ENCODE measurements around the gene SLC2A1.
"Not testable (repeated sequence)": the region's sequence is repeated elsewhere in the genome, so short reads cannot be mapped to it uniquely, and the experiment has no call there.

Gene SLC2A1

DNA sequence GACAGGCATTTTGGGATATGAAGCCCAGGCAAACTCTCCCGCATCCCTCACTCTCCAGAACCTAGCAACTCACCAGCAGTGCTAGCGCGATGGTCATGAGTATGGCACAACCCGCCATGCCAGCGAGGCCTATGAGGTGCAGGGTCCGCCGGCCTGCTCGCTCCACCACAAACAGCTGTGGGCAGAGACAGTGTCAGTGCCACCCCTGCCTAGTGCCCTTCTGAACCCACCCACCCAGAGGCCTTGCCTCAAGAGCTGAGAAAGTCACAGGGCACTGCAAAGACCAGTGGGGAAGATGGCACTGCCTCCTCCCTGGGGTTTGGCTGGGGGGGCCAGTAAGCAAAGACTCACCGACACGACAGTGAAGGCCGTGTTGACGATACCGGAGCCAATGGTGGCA lies 29.8 kb downstream of the SLC2A1 start:
- no peak for DNase-seq (ENCODE audit: low spot score)

DNA sequence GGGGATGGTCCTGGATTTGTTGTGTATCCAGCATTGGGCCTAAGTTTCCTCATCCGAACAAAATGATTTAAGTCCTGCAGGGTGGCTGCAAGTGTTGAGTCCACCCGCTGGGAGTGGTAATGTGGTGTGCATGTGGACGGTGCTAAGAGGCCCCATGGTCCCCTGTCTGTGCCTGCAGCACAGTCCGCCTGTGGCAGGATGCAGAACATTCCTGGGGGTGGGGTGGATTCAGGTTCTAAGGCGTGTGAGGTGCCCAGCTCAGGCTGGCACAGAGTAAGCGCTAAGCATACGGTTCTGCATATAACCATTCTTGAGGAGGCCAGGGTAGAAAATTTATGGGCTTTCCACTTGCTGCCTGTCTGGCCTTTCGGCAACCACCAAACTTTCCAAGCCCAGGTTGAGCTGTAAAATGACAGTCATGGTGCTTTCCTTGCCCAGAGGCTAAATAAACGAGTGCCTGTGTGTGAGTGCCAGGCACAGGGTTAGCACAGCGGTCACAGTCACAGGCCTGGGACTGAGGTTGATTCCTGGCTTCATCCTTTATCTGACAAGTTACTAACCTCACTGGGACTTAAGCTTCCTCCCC lies 30.7 kb downstream of the SLC2A1 start:
- no peak for DNase-seq (ENCODE audit: low spot score)

- DNase-seq (ENCODE audit: low spot score), result no peak
These were observed 31.3 kb downstream of the SLC2A1 start for GRCh38 chr1:42927274-42927841.

DNA sequence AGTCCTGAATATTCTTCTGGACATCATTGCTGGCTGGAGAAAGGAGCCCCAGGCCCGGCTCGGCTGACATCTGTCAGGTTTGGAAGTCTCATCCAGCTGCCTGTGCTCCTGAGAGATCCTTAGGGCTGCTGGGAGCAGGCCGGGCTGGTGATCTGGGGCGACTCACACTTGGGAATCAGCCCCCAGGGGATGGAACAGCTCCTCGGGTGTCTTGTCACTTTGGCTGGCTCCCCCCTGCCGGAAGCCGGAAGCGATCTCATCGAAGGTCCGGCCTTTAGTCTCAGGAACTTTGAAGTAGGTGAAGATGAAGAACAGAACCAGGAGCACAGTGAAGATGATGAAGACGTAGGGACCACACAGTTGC lies 31.8 kb downstream of the SLC2A1 start:
- no peak for DNase-seq (ENCODE audit: low spot score)

- no peak for DNase-seq (ENCODE audit: low spot score)
These were observed 32.3 kb downstream of the SLC2A1 start for GRCh38 chr1:42926235-42926878.

DNA sequence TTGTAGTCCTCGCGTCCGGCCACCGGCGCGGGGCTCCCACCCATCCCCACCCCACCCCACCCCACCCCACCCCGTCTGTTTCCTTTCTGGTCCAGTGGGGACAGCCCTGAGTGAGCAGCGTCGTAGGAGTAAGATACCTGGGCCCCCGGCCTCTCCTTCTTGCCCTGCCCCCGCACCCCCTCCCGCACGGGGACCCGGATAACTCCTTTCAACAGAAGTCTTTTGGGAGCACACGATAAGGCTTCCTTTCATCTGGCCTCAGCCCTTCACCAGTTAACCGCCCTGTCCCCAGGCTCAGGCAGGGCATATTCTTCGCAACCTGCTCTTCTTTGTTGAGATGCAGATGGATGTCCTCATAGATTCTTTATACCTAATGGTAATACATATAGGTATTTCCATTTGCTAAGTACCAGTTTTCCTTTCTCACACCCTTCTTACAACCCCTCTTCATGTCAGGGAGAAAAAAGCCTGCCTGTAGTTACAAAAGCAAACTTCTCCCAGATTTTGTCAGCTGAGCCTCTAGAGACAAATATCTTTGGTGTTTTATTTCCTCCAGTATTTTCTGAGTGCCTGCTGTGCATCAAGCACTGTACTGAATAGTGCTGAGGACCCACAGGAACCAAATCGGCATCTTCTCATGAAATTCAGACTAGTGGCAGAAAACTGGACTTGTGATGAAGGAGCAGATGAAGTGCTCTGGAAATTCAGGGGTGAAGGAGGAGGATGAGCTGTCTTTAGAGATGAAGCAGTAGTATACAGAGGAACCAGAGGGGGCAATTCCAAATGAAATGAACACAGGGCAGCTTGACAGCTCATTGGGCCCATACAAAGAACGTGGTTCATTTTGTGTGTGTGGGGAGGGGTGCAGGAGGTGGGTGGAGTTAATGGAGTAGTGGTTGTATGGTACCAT lies 33.6 kb downstream of the SLC2A1 start:
- DNase-seq (ENCODE audit: low spot score), result peak; percentile 22

DNA sequence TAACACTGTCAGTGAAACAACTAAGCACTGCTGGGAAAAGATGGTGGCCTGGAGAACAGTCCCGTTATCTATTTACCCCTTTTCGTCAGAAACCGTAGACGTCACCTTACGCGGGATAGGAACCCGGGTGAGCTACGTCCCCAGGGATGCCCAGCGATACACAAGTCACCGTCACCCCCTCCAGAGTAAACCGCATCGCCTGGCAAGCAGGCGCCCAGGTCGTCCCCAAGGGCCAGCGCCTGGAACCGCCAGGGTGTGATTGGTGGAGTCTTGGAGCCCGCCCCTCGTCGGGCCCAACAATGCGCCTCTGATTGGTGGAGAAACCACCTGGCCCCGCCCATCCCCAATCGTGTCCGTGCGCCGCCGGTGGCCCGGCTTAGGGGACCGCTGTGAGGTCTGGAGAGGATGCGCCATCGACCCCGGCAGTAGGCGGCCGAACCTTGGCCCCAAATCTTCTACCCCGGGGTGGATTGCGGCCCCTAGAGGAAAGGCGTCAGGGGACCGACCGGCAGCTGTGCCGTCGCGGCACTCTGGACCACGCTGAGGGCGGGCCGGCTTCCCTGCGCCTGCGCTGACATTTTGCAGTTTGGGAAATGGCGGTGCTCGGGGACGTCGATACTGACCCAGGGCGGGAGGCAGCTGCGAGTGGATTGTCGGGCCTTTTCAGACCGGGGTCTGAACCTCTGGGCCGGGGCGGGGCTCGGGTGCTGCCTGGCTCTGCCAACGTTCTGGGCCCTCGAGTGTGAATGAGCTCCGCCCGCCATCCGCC lies 34.4 kb downstream of the SLC2A1 start:
- DNase-seq (ENCODE audit: low spot score), result peak; percentile 92

GRCh38 chr1:42923367-42924081 lies 35.1 kb downstream of the SLC2A1 start:
- DNase-seq (ENCODE audit: low spot score), result no peak

DNA sequence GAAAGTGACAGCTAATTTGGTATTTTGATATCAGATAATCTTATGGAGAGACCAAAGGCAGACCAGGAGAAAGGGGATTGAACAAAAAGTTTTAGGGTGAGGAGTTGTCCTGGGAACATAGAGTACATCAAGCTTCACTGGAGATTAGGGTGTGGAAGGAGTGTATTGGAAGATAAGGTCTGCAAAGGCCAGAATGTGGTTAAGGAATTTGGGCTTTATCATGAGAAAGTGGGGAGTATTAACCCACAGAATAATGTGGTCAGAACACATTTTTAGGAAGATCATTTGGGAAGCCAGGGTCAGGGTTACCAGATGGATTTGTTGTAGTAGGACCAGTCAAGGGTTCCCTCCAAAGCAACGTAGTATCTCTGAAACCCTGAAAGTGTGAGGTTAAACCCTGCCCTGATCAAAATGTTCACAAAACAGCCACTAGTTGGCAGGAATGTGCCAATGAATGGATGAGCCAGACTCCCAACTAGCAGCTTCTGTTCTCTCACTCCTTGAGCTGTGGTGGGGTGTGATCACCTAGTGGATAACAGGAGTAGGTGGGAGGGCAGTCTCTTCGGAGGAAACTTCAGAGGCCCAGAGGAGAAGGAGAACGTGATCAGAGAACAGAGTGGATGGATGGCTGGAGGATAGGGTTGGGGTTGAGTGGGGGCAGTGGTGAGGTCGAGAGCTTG lies 35.8 kb downstream of the SLC2A1 start:
- peak; percentile 81 for DNase-seq (ENCODE audit: low spot score)

- no peak for DNase-seq (ENCODE audit: low spot score)
These were observed 36.9 kb downstream of the SLC2A1 start for GRCh38 chr1:42921769-42922168.

DNA sequence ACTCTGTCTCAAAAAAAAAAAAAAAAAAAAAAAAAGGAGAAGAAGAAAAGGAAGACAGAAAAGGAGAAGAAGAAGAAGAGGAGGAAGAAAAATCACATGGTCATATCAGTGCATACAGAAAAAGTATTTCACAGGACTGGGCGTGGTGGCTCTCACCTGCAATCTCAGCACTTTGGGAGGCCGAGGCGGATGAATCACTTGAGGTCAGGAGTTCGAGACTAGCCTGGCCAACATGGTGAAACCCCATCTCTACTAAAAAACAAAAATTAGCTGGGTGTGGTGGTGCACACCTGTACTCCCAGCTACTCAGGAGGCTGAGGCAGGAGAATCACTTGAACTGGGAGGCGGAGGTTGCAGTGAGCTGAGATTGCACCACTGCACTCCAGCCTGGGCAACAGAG lies 39.0 kb downstream of the SLC2A1 start:
- DNase-seq (ENCODE audit: low spot score), result not testable (repeated sequence)

- no peak for DNase-seq (ENCODE audit: low spot score)
These were observed 41.5 kb downstream of the SLC2A1 start for GRCh38 chr1:42917241-42917495.

DNA sequence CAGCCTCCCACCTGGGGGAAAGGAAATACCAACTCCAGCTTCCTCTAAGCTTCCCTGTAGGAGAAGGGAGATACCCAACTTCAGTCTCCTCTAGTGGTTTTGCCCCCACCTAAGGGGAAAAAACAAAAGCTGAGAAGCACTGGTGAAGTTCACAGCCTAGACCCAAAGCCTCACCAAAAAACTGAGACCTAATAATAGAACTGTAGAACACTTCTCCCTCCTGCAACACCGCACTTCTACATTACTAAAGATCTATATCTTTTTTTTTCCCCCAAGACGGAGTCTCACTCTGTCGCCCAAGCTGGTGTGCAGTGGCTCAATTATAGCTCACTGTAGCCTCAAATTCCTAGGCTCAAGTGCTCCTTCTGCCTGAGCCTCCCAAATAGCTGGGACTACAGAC lies 43.2 kb downstream of the SLC2A1 start:
- no peak for DNase-seq (ENCODE audit: low spot score)

- no peak for DNase-seq (ENCODE audit: low spot score)
These were observed 44.5 kb downstream of the SLC2A1 start for GRCh38 chr1:42914092-42914627.

GRCh38 chr1:42913426-42914091 lies 45.1 kb downstream of the SLC2A1 start:
- peak; percentile 81 for DNase-seq (ENCODE audit: low spot score)

DNA sequence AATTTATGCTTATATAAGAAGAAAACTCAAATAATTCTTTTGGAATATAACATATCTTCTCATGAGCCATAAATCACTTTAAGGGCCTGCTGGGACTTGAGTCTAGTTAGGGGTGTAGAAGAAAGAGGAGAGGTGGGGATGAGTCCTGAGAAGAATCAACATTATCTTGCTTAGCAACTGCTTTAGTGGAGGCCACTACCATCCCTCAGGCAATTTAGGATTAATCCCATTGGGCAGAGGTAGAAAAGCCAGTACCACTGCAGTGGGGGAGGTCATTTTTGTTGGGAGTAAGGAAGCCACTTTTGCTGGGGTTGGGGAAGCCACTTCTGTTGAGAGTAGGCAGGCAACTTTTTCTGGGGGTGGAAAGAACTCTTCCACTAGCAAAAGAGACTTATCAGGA lies 47.7 kb downstream of the SLC2A1 start:
- DNase-seq (ENCODE audit: low spot score), result no peak

DNA sequence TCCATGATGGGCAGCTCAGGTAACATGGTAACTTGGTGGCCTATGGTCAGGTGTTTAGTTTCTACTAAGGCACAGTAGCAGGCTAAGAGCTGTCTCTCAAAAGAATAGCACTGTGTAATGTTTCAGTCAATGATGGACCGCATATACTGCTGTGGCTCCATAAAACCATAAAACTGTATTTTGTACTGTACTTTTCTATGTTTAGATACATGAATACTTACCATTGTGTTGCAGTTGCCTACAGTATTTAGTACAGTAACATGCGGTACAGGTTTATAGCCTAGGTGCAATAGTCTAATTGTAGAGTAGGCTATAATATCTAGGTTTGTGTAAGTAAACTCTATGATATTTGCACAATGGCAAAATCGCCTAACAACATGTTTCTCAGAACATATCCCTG lies 50.6 kb downstream of the SLC2A1 start:
- DNase-seq (ENCODE audit: low spot score), result no peak

- no peak for DNase-seq (ENCODE audit: low spot score)
These were observed 54.2 kb downstream of the SLC2A1 start for GRCh38 chr1:42904434-42904833.

DNA sequence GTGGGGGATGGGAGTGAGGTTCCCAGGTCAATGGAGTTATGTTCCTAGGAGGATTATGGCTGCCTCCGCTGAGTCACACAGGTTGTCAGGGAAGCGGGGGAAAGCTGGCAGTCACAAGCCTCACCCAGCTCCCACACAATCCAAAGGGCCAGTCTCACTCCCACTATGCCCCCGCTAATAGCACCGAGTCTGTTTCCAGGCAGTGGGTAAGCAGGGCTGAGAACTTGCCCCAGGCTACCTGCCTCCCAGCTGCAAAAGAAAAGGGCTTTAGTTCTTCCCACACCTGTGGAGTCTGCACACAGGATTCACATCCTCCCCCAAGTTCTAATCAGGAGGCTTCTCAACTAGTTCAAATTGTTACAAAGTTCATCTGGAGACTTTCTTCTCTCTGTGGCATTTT lies 58.7 kb downstream of the SLC2A1 start:
- DNase-seq (ENCODE audit: low spot score), result not testable (repeated sequence)

DNA sequence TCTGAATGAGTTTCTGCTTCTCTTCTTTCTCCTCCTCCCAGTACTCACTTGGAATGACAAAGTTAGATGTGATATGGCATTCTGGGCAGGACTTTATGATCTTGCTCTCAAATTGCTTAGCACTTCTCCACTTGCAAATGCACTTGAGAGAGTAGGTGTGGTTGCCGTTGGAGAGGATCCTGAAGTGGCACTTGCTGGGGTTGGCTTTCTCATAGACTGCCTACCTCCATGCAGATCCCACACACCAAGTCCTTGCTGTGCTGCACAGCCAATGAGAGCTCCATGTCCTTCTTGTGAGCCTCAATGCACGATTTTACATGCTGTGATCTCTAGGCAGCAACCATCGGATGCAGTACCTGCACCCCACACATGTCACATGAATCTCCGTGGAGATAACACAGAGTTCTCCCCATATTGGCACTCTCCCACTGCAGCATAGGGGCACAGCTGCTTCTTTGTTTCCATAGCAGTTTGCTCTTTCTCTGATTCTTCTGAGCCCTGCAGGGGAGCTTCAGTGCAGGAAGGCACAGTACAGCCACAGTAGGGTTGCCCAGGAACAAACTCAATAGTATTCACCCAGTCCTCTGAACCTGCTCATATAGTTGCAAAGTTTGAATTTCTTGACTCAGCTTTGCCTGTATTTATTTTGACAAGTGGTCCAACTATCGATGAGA lies 67.1 kb downstream of the SLC2A1 start:
- no peak for DNase-seq (ENCODE audit: low spot score)

Measured in CD4-positive, alpha-beta T cell treated with Interleukin-2 at 100 ng/mL for 4 hours (primary cell).